Muscle layer of duodenum (tissue), 2 donors: ENCODE data around the gene HTRA1.

Experiments used
- H3K27ac ChIP-seq: one replicate; pipeline ENCODE4 v1.7.0; 2013; ENCODE audit warnings: mild to moderate bottlenecking, low read length
- H3K27me3 ChIP-seq: one replicate; pipeline ENCODE4 v1.7.0; 2013; ENCODE audit warnings: low read depth, mild to moderate bottlenecking, control low read depth, low read length
- H3K36me3 ChIP-seq, 2 donors: one replicate each; pipeline ENCODE4 v1.7.0; 2013; ENCODE audit warnings: low read length in 2 of 2, control low read depth in 1 of 2, mild to moderate bottlenecking in 1 of 2; ENCODE audit not compliant: insufficient read depth in 2 of 2, control insufficient read depth in 1 of 2
- H3K4me1 ChIP-seq, 2 donors: one replicate each; pipeline ENCODE4 v1.7.0; 2013; ENCODE audit warnings: low read length in 2 of 2, mild to moderate bottlenecking in 2 of 2, control low read depth in 1 of 2, moderate library complexity in 1 of 2; ENCODE audit not compliant: insufficient read depth in 2 of 2, control insufficient read depth in 1 of 2
- H3K4me3 ChIP-seq, 2 donors: one replicate each; pipeline ENCODE4 v1.7.0; 2013; ENCODE audit warnings: low read length in 2 of 2, low read depth in 1 of 2, mild to moderate bottlenecking in 1 of 2
- H3K9me3 ChIP-seq, 2 donors: one replicate each; pipeline ENCODE4 v1.7.0; 2013; ENCODE audit warnings: low read length in 2 of 2, control low read depth in 1 of 2, mild to moderate bottlenecking in 1 of 2; ENCODE audit not compliant: control insufficient read depth in 1 of 2
- donor health status: healthy.

Gene HTRA1

DNA sequence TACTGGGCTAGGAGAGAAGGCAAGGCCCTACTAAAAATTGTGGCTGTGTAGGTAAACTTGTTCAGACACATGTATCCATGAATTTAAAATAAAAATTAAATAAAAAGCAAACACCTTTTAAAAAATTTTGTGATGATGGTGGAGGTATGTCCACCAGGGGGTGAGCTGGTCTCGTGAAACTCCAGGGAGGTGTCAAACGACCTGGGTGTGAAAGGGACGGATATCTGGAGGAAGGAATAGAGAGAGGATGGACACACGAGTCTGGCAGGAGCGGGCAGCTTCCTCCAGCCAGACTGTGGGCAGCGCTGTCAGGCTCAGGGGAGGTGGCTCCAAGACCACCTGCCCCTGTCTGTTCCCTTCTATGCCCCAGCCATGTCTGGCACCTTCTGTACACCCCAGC lies 64.4 kb downstream of the HTRA1 start:
- Histone ChIP-seq H3K9me3 (no peaks in the 10 kb centered on the region), H3K4me3 (no peak overlapping the region), H3K27ac (no peak overlapping the region), H3K4me1 (no peaks in the 10 kb centered on the region), H3K36me3 (no peaks in the 10 kb centered on the region), H3K27me3 (no peaks in the 10 kb centered on the region)

DNA sequence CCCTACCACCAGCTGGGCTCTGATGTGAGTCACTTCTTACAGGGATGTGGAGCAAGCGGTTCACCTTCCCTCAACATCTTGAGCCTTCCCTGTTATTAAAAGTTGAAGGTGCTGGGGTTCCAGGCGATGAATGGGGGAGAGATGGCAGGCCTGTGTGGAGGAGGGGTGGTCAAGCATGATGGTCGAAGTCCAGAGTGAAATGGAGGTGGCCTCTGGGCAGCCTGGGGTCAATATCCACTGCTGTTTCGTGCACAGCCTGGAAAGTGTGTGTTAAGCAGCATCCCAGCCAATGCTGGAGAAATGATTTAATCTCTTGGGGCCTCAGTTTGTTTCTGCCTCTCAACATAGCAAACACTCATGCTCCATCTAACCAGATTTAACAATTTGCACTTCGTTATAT lies 65.5 kb downstream of the HTRA1 start:
- no peaks in the 10 kb centered on the region for H3K27me3 ChIP-seq
- H3K27ac ChIP-seq, result no peak overlapping the region
- no peak overlapping the region for H3K4me3 ChIP-seq
- no peaks in the 10 kb centered on the region for H3K9me3 ChIP-seq
- H3K4me1 ChIP-seq, result no peaks in the 10 kb centered on the region
- H3K36me3 ChIP-seq, result no peaks in the 10 kb centered on the region

DNA sequence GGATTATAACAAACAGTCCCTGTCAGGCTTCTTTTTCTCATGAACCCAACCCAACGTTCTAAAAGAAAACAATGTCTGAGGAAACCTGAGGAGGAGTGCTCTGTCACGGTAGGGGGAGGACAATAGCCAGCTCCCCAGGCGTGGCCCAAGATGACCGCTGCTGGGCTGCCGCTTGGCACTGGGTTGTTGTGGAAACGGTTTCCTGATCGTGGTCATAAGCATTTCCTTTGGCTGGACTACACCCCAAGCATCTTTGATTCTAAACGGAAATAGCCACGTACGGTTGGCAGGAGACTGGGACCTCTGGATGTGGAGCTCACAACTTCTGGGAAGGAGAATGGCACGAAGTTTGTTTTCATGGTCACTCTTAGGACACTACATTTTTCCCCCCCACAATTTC lies 68.8 kb downstream of the HTRA1 start:
- Histone ChIP-seq H3K36me3 (no peaks in the 10 kb centered on the region), H3K27ac (no peak overlapping the region), H3K9me3 (no peaks in the 10 kb centered on the region), H3K27me3 (no peaks in the 10 kb centered on the region), H3K4me3 (no peak overlapping the region), H3K4me1 (no peaks in the 10 kb centered on the region)

DNA sequence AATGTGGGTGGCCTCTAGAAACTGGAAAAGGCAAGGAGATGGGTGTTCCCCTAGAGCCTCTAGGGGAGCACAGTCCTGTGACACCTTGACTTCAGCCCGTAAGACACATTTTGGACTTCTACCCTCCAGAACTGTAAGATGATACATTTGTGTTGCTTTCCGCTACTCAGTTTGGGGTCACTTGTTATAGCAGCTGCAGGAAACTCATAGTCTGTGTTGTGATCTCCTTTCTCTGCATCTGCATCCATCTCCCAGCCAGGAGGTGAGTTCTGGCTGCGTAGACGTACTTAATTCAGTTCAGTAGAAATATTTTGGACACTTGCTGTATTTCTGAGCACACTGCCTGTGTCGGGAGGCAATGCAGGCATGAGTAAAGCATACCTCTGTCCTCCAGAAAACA lies 69.9 kb downstream of the HTRA1 start:
- Histone ChIP-seq H3K4me3 (no peak overlapping the region), H3K9me3 (no peaks in the 10 kb centered on the region), H3K27me3 (no peaks in the 10 kb centered on the region), H3K27ac (no peak overlapping the region), H3K4me1 (no peaks in the 10 kb centered on the region), H3K36me3 (no peaks in the 10 kb centered on the region)

DNA sequence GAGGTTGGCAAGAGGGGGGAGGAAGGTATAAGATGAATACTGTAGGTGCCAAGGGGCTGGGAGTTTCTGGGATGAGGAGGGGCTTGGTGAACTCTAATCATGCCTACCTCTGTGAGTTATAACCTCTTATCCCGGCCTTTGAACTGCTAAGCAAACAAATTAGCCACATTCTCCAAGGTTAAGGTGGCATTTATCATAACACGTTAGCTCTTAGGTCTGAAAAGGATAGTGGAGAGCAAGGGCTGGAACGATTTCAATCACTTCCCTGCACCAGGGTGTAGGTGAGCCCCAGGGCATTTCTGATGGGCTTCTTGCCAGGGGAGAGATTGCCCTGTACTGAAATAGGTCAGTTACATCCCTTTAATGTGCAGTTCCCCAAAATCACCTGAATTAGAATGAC lies 70.6 kb downstream of the HTRA1 start:
- Histone ChIP-seq H3K27ac (no peak overlapping the region), H3K27me3 (no peaks in the 10 kb centered on the region), H3K4me1 (no peaks in the 10 kb centered on the region), H3K9me3 (no peaks in the 10 kb centered on the region), H3K36me3 (no peaks in the 10 kb centered on the region), H3K4me3 (no peak overlapping the region)

DNA sequence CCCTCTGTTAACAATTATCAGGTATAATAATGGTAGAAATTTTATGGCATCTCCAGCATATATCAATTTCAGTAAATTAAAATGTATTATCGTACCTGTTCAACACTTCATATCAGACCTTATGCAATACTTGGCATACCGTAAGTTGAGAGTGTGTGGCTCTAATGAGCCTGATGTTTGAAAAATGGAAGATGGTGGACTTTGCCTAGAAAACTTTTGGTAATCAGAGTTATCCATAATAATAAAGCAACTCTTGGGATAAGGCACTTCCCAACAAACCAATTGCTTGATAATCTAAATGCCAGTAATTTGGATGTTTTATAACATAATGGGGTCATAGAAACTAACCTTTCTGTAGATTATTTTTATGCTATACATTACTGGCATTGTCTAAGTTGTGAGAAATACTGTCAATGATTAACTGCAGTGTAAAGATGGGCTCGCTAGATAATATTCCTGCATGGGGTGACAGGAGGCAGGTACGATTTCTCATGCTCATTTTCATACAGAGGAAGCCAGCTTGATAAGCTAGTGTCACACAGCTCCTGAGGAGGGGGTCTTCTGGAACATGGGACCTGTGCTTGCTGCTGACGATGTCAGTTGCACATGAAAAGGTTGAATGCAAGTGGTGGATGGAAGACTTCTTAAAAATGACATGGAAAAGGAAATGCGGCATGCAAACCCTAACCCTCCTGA lies 71.4 kb downstream of the HTRA1 start:
- Histone ChIP-seq H3K27me3 (no peaks in the 10 kb centered on the region), H3K9me3 (peaks cover 0 to 3% of the 10 kb centered on the region in 2 donors), H3K36me3 (no peaks in the 10 kb centered on the region), H3K27ac (no peak overlapping the region), H3K4me3 (no peak overlapping the region), H3K4me1 (no peaks in the 10 kb centered on the region)

DNA sequence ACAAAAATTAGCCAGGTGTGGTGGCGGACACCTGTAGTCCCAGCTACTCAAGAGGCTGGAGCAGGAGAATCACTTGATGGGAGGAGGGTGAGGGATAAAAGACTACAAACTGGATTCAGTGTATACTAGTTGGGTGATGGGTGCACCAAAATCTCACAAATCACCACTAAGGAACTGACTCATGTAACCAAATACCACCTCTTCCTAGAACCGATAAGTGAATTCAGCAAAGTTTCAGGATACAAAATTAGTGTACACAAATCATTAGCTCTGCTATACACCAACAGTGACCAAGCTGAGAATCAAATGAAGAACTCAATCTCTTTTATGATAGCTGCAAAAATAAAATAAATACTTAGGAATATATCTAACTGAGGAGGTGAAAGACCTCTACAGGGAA lies 76.2 kb downstream of the HTRA1 start:
- Histone ChIP-seq H3K27ac (no peak overlapping the region), H3K4me1 (no peaks in the 10 kb centered on the region), H3K4me3 (no peak overlapping the region), H3K27me3 (no peaks in the 10 kb centered on the region), H3K9me3 (peaks cover 0 to 3% of the 10 kb centered on the region in 2 donors), H3K36me3 (no peaks in the 10 kb centered on the region)

DNA sequence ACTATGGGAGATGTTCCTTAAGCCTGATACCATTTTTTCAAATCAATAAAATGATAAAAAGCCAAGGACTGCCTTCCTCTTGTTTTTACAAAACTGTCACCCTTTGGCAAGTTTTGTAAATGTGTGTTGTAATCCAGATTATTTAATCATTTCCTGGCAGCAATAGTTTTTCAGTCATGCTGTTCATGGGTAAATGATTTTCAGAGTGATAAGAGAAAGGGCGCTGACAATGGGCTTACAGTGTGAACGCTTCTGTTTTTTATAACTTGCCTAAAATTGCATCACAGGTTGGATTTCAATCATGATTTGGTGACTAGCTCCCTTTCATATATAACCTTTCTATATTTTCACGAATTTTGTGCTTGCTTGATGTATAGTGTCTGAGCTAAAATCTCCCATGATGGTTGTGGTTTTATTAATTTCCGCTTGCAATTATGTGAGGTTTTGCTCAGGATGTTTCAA lies 80.2 kb downstream of the HTRA1 start:
- Histone ChIP-seq H3K36me3 (no peaks in the 10 kb centered on the region), H3K4me1 (no peaks in the 10 kb centered on the region), H3K4me3 (no peak overlapping the region), H3K9me3 (peaks cover 0 to 3% of the 10 kb centered on the region in 2 donors), H3K27me3 (no peaks in the 10 kb centered on the region), H3K27ac (no peak overlapping the region)

DNA sequence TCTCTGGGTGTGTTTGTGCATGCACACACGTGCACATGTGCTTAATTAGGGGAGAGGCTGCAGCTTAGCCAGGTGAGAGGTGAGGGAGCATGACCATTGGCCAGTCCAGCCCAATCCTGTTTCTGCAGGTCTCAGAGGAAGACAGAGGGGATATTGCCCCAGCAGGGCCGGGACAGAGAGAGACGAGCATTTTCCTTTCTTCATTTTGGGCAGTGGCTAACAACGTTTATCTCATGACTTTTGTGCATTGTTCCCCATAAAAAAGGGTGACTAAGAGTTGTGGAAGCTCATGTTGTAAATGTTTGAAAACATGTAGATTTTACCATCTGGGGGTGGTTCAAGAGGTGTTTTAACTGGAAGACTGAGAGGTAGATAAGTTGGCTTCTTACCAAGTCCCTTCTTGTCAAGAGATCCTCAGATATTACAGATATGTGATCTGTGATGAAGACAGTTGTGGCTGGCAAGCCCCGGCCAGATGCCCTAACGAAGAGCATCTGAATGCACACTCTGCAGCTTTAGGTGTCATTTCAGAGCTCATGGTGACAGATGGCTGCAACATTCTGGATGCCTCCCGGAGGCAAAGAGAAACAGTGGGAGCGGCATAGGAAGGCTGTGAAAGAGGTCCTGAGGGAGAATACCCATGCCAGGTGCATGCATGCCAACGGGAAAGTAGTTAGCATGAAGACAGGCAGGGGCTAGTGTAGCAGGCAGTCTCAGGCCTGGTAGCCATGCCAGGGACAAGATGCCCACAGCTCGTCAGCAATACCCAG lies 82.5 kb downstream of the HTRA1 start:
- H3K27me3 ChIP-seq, result no peaks in the 10 kb centered on the region
- no peak overlapping the region for H3K4me3 ChIP-seq
- H3K4me1 ChIP-seq, result no peaks in the 10 kb centered on the region
- no peaks in the 10 kb centered on the region for H3K9me3 ChIP-seq
- H3K27ac ChIP-seq, result no peak overlapping the region
- no peaks in the 10 kb centered on the region for H3K36me3 ChIP-seq

DNA sequence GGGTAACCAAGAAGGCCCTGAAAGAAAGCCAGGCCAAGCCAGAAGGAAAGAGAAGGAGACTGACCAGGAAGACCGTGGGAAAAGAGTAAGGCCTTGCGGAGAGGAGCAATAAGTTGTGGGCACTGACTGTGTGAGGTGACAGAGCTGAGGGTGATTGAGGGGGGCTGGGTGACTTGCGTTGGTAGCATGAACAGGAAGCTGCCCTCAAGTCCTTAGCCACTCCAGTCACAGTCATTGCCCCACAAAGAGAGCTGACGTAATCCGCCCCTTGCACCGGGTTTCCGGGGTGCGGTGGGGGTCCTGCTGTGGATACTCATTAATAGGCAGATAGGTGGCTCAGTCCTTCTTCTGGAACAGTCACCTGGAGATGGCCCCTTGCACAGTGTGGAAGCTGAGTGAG lies 83.1 kb downstream of the HTRA1 start:
- H3K27ac ChIP-seq, result no peak overlapping the region

DNA sequence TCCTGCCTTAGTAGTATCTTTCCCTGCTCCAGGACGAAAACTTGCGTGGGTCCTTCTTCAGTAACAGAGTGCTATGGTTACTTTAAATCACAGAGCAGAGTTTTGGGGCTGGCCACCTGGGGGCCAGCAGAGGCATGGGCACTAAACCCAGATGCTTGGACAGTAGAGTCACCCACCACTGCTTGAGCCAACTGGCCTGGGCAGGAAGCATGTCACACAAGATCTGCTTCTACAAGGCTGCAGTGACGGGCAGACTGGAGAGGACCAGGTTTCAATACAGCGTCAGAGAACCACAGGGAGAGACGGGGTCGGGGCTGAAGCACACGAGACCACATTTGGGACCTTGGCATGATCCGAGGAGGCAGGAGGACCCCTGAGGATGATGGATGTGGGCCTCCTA lies 84.9 kb downstream of the HTRA1 start:
- H3K27ac ChIP-seq, result no peak overlapping the region
- no peaks in the 10 kb centered on the region for H3K27me3 ChIP-seq
- H3K4me3 ChIP-seq, result no peak overlapping the region
- no peaks in the 10 kb centered on the region for H3K9me3 ChIP-seq
- H3K36me3 ChIP-seq, result no peaks in the 10 kb centered on the region
- no peaks in the 10 kb centered on the region for H3K4me1 ChIP-seq

More for the DNA sequence above, 83.1 kb downstream of the HTRA1 start:
- no peaks in the 10 kb centered on the region for H3K36me3 ChIP-seq
- no peak overlapping the region for H3K4me3 ChIP-seq
- H3K4me1 ChIP-seq, result no peaks in the 10 kb centered on the region
- no peaks in the 10 kb centered on the region for H3K9me3 ChIP-seq
- no peaks in the 10 kb centered on the region for H3K27me3 ChIP-seq
